Lower leg skin (tissue), 4 donors: ENCODE results near the gene HMX2. TPM values are rescaled to one million over a fixed set of nuclear protein-coding genes. Genes with fewer than 3 reads are reported as not detected.

Experiments used
- DNase-seq, 2 donors: peaks; one replicate each; pipeline ENCODE4 v3.0.0-alpha.2; 2019; ENCODE audit warnings: low spot score in 2 of 2
- H3K4me3 ChIP-seq: fragments of 200-600 bp; sonication (generic); 2 replicates; pipeline ENCODE4 v1.5.1; 2017; ENCODE audit warnings: mild to moderate bottlenecking, low read depth; ENCODE audit not compliant: poor library complexity, severe bottlenecking
- CTCF ChIP-seq, 3 donors: fragments of 450-650 bp; IDR thresholded peaks; one replicate each; pipeline ENCODE4 v1.5.1; 2016; ENCODE audit warnings: antibody characterized with exemption in 3 of 3, mild to moderate bottlenecking in 3 of 3, moderate library complexity in 2 of 3
- POLR2A ChIP-seq, 2 donors: fragments of 450-650 bp; IDR thresholded peaks; one replicate each; pipeline ENCODE4 v1.6.1; 2016 to 2017; ENCODE audit warnings: antibody characterized with exemption in 2 of 2, mild to moderate bottlenecking in 1 of 2, moderate library complexity in 1 of 2
- WGBS, 2 donors: methylation state at CpG; one replicate each; pipeline ENCODE4 v1.1.5; 2018; 5-methylcytosine and 5-hydroxymethylcytosine counted together
- intact Hi-C: fragments of 100-400 bp; cut with DNase I; formaldehyde crosslinking; loops from one replicate; pipeline ENCODE4 v1.15.0; 2023; ENCODE audit warnings: low total_unique reads
- total RNA-seq, 4 donors: library from RNA; depleted of rRNA; stranded (reverse); fragments of >200 nt; gene quantifications; one replicate each; pipeline ENCODE4 v1.1.0, GENCODE V29; 2016

Gene HMX2
- total RNA-seq, 4 donors from 2014 or later, result not detected

GRCh38 chr10:123158682-123159081 lies 10.7 kb downstream of the HMX2 start:
- WGBS, 2 donors, result 84 to 92% methylated on average over 1 of the region's 1 CpG
- no peak for TF ChIP-seq CTCF (IDR thresholded peaks at IDR 0.05)
- TF ChIP-seq POLR2A (IDR thresholded peaks at IDR 0.05), result no peak
- no peak overlapping the region for H3K4me3 ChIP-seq
- no peak for DNase-seq
- intact Hi-C loops, result no loop called here

DNA sequence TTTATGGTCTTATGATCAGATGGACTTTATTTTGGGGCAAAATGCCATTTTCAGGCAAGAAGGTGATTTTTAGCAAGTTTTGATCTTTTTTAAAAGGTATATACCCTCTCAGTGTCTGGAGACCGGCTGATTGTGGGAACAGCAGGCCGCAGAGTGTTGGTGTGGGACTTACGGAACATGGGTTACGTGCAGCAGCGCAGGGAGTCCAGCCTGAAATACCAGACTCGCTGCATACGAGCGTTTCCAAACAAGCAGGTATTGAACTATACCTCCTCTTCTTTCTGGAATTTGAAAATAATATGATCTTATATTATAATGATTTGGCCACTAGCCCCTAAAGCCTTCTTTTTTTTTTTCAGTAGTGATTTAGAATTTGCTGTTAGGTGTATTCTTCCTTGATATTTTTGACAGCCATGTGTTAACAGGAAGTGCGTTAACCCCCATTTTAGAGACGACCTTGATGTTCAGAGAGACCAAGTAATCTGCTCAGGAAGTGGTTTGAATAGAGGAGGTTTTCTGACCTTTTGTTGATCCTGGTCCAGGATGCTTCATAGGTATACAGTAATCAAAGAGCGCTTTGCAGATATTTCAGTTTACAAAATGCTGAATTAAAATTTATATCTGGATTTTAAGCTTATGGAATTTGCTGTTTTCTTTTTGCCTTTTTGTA lies 12.5 kb downstream of the HMX2 start:
- 87 to 88% methylated on average over 11 of the region's 11 CpGs for WGBS, 2 donors
- no peak for DNase-seq
- intact Hi-C loops, result no loop called here
- no peak for TF ChIP-seq CTCF (IDR thresholded peaks at IDR 0.05)
- TF ChIP-seq POLR2A (IDR thresholded peaks at IDR 0.05), result no peak
- H3K4me3 ChIP-seq, result no peak overlapping the region

GRCh38 chr10:123164319-123164718 lies 16.4 kb downstream of the HMX2 start:
- TF ChIP-seq CTCF (IDR thresholded peaks at IDR 0.05) (no peak), POLR2A (IDR thresholded peaks at IDR 0.05) (no peak)
- WGBS, 2 donors, result 95 to 99% methylated on average over 2 of the region's 2 CpGs
- intact Hi-C loops, result no loop called here
- no peak for DNase-seq
- no peak overlapping the region for H3K4me3 ChIP-seq

GRCh38 chr10:123165445-123166072 lies 17.6 kb downstream of the HMX2 start:
- DNase-seq, result no peak
- WGBS, 2 donors, result 75 to 88% methylated on average over 4 of the region's 4 CpGs
- intact Hi-C loops, result no loop called here
- H3K4me3 ChIP-seq, result no peak overlapping the region
- no peak for TF ChIP-seq POLR2A (IDR thresholded peaks at IDR 0.05)
- no peak for TF ChIP-seq CTCF (IDR thresholded peaks at IDR 0.05)

DNA sequence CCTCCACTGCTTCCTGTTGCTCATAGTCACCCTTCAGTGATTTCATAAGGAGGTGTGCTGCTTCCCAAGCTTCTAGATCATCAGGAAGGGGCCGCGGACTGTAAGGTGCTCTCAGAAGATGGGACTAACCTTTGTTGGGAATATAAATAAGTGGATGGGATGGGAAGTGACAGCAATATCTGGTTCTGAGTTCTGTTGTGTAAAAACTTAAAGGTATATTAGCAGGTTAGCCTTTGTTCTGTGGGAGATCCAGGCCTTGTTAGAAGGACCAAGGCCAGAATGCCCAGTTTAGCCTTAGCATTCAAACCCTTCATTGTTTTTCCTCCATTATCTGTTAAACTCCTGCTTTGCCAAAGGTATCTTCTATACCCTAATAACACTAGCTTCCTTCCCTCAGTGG lies 18.7 kb downstream of the HMX2 start:
- 96 to 98% methylated on average over 2 of the region's 2 CpGs for WGBS, 2 donors
- DNase-seq, result no peak
- intact Hi-C loops, result no loop called here
- H3K4me3 ChIP-seq, result no peak overlapping the region
- no peak for TF ChIP-seq CTCF (IDR thresholded peaks at IDR 0.05)
- no peak for TF ChIP-seq POLR2A (IDR thresholded peaks at IDR 0.05)
